Right ventricle myocardium superior (tissue), 1 donor: Measurements from ENCODE around the gene ZNHIT2. TPM values are rescaled to one million over a fixed set of nuclear protein-coding genes. Genes with fewer than 3 reads are reported as not detected.
"Not testable (repeated sequence)": the region's sequence is repeated elsewhere in the genome, so short reads cannot be mapped to it uniquely, and the experiment has no call there.

Source experiments
- ATAC-seq: fragments of 200-7000 bp; cut with Tn5 transposase; one replicate; pipeline ENCODE4 v1.9.1; 2020; ENCODE audit warnings: mild to moderate bottlenecking; ENCODE audit not compliant: poor library complexity
- DNase-seq: peaks from one replicate; pipeline ENCODE4 v3.0.0-alpha.2; 2020
- intact Hi-C: fragments of 100-400 bp; cut with DNase I; formaldehyde crosslinking; loops from one replicate; pipeline ENCODE4 v1.11.2; 2022
- long read RNA-seq: library from polyadenylated mRNA; unstranded; transcript quantifications from one replicate; pipeline ENCODE4 v2.0.0, GENCODE V29; 2021
- total RNA-seq: library from RNA; stranded (reverse); fragmentation: NEBNext Ultra II Directional; extraction: Animal tissue kit (Norgen Biotek cat#: 25700); gene quantifications from one replicate; pipeline ENCODE4 v1.2.1, GENCODE V29; 2021
- donor health status: DM: no; HTN: yes; CAD: no; lungs with severe emphysema.

The ZNHIT2 gene
- 5.7 TPM for total RNA-seq
- long read RNA-seq, transcript ZNHIT2-201 (1 exons, 1,306 nt): major isoform, 9 of 9 reads
- long read RNA-seq, partial matches to known transcripts: 0 of 9 reads
- long read RNA-seq, other reads (novel, unspliced or antisense): 0 of 9 reads

GRCh38 chr11:65117206-65118096, at the start of gene ZNHIT2:
TSS of gene ZNHIT2 (minus strand) at chr11:65117701. CDS start at chr11:65117653, 48 bp downstream.
- peak; percentile 100 for DNase-seq
- intact Hi-C loops: loop anchor here (10.0 kb wide), 1 partner anchor 273 kb away; the partner anchor contains the start of gene CDC42BPG
- ATAC-seq: peak; percentile 88

DNA sequence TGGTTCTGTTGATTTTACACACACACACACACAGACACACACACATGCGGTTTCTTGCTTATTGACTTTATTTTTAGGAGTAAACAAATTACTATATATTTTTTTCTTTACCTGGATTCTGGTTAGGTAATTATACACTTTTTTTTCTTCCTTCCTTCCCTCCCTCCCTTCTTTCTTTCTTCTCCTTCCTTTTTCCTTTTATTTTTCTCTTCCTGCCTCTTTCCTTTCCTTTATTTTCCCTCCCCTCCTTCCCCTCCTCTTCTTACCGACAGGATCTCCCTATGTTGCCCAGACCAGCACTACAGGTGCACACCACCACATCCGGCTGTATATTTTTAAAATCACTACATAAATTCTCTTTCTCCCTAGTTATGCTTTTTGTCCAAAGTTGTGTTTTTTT, 49.4 kb upstream of the ZNHIT2 start:
- no peak for DNase-seq
- intact Hi-C loops: no loop called here
- ATAC-seq: no peak

GRCh38 chr11:65165410-65166317, 48.2 kb upstream of the ZNHIT2 start:
- no peak for ATAC-seq
- intact Hi-C loops: no loop called here
- no peak for DNase-seq

- ATAC-seq: no peak
- DNase-seq: no peak
- intact Hi-C loops: no loop called here
These were observed 46.2 kb upstream of the ZNHIT2 start for GRCh38 chr11:65163684-65164083.

DNA sequence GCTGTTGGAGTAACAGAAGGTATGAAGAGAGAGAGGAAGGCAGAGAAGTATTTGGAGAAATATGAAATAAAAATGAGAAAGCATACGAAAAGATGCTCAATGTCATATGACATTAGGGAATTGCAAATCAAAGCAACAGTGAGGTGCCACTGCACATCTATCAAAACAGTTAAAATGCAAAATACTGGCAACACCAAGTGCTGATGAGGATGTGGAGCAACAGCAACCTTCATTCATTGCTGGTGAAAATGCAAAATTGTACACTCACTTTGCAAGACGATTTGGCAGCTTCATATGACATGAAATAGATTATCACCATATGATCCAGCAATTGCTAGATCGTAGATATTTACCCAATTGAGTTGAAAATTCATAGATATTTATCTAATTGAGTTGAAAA, 43.1 kb upstream of the ZNHIT2 start:
- no peak for ATAC-seq
- intact Hi-C loops: no loop called here
- DNase-seq: no peak

DNA sequence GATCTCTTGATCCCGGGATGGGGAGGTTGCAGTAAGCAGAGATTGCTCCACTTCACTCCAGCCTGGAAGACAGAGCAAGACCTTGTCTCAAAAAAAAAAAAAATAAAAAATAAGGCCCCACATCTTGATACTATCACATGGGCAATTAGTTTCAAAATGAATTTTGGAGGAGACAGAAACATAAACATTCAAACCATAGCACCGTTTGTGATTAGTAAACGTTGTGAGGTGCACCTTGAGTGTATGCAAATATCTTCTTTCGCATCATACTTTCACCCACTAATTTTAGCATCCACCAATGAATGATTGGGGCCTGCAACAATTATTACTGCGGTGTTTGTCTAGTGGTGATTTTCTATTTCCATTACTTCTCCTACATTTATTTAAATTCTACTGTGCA, 41.5 kb upstream of the ZNHIT2 start:
- intact Hi-C loops: no loop called here
- no peak for DNase-seq
- ATAC-seq: no peak

- ATAC-seq: no peak
- intact Hi-C loops: no loop called here
- no peak for DNase-seq
These were observed 39.8 kb upstream of the ZNHIT2 start for GRCh38 chr11:65157336-65157735.

- no peak for DNase-seq
- intact Hi-C loops: no loop called here
- ATAC-seq: no peak
These were observed 39.4 kb upstream of the ZNHIT2 start for GRCh38 chr11:65156926-65157325.

DNA sequence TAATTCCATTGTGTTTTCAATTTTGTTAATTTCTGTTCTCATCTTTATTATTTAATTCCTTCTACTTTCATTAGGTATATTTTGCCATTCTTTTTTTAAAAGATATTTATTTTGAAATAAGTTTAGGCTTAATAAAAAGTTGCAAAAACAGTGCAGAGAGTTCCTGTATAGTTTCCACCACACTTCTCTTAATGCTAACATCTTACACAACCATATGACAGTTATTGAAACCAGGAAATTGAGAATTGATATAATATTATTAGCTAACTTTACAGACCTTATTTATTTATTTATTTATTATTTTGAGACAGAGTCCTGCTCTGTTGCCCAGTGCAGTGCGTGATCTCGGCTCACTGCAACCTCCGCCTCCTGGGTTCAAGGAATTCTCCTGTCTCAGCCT, 38.8 kb upstream of the ZNHIT2 start:
- intact Hi-C loops: no loop called here
- no peak for DNase-seq
- ATAC-seq: no peak

DNA sequence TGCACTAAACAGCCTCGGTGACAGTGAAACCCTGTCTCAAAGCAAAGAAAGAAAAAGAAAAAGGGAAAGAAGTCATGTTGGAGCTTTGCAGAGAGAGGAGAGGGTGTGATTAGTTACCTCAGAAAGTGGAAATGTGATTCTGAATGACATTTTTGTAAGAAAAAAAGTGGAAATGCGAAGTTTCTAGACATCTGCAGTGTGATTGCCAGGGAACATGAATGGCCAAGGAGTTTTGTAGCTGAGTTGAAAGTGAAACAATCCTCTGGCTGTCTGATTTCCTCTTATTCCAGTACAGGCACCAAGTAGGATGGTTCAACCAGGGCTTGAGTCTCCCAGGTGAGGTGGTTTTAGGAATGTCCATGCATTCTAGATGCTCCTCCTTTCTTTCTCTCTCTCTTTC, 34.6 kb upstream of the ZNHIT2 start:
- ATAC-seq (no peak), DNase-seq (no peak)
- intact Hi-C loops: no loop called here

DNA sequence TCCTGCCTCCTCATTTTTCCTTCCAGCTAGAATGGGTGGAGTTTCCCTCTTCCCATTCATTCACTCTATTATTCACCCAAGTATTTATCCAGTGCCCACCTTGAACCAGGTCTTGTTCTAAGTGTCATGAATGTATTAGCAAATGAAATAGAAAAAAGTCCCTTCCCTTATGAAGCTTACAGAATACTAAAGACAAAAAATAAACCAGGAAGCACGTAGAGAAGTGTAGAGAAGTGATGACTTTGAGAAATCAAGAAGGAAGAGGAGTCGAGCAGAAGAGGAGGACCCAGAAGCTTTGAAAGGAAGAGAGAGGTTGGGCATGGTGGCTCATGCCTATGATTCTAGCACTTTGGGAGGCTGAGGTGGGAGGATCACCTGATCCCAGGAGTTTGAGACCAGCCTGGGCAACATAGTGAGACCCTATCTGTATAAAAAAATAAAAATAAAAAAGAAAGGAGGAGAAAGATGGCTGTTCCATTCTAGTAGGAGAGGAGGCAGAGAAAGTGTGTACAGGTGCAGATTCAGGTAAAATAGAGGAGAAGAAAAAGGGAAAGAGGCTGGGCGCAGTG, 33.9 kb upstream of the ZNHIT2 start:
- ATAC-seq (no peak), DNase-seq (no peak)
- intact Hi-C loops: no loop called here

- intact Hi-C loops: no loop called here
- peak; percentile 92 for DNase-seq
- ATAC-seq: peak; percentile 95
These were observed 33.2 kb upstream of the ZNHIT2 start for GRCh38 chr11:65150509-65151299.

GRCh38 chr11:65150131-65150508, 32.6 kb upstream of the ZNHIT2 start:
- intact Hi-C loops, ATAC-seq: not testable (repeated sequence)

DNA sequence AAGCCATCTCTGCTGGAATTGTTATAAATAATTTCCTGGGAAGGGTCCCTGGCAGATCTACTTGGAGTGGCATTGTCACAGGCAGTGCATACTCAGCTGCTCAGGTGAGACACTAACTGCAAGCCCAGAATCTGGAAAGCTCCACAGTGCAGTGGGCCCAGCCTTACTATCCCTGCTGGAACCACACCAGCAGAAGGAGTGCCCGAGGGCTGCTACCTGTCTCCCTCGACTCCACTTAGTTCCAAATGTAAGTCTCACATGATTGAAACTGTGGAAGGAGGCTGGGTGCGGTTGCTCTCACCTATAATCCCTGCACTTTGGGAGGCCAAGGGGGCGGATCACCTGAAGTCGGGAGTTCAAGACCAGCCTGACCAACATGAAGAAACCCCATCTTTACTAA, 31.2 kb upstream of the ZNHIT2 start:
- intact Hi-C loops: no loop called here
- no peak for ATAC-seq

More at GRCh38 chr11:65150131-65150508, 32.6 kb upstream of the ZNHIT2 start:
- not testable (repeated sequence) for DNase-seq

GRCh38 chr11:65147352-65148075, 30.0 kb upstream of the ZNHIT2 start:
- intact Hi-C loops: no loop called here
- no peak for DNase-seq
- ATAC-seq: no peak

More for the DNA sequence above, 31.2 kb upstream of the ZNHIT2 start:
- no peak for DNase-seq

GRCh38 chr11:65141896-65142494, 24.5 kb upstream of the ZNHIT2 start:
- intact Hi-C loops: no loop called here
- ATAC-seq: no peak
- DNase-seq: no peak

DNA sequence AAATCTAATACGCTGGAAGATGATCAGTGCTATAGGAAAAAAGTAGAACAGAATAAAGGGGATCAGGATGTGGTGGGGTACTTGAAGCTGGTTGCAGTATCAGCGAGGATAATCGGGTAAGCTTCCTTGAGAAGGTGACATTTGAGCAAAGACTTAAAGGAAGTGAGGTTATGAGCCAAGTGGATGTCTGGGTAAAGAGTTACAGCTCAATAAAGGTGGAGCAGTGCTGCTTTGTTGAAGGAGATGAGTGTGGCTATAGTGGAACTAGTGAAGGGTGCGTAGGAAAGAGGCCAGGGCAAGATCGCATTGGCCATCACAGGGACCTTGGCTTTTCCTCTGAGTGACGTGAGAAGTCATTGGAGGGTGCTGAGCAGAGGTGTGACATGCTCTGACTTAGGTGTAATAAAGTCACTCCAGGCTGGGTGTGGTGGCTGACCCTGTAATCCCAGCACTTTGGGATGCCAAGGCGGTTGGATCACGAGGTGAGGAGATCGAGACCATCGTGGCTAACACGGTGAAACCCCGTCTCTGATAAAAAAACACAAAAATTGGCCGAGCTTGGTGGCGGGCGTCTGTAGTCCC, 19.1 kb upstream of the ZNHIT2 start:
- no peak for DNase-seq
- intact Hi-C loops: no loop called here
- no peak for ATAC-seq
